Transverse colon (tissue), 4 donors: ENCODE measurements around the gene RNLS.
A peak's percentile ranks its signal among the peaks of the same experiment; 100 is the strongest.

ENCODE experiments used
- CTCF ChIP-seq, 5 experiments: fragments of 200-600 bp in 3 of 5; fragments of 450-650 bp in 2 of 5; sonication (generic) in 3 of 5; IDR thresholded peaks; 1 replicate in 2 of 5; 2 replicates in 3 of 5; pipeline ENCODE4 v1.5.1; 2016 to 2017; ENCODE audit warnings: antibody characterized with exemption in 5 of 5, inconsistent platforms in 3 of 5, mild to moderate bottlenecking in 2 of 5, moderate library complexity in 1 of 5
- EP300 ChIP-seq: sonication (generic); formaldehyde crosslinking; IDR thresholded peaks from one replicate; pipeline ENCODE4 v1.6.1; 2017; ENCODE audit warnings: antibody characterized with exemption, low read depth
- POLR2A ChIP-seq: fragments of 450-650 bp; IDR thresholded peaks from one replicate; pipeline ENCODE4 v1.6.1; 2016; ENCODE audit warnings: antibody characterized with exemption, mild to moderate bottlenecking, moderate library complexity
- POLR2AphosphoS5 ChIP-seq, 3 donors: sonication (generic); formaldehyde crosslinking; IDR thresholded peaks; one replicate each; pipeline ENCODE4 v1.6.1; 2016; ENCODE audit warnings: antibody characterized with exemption in 3 of 3

GRCh38 chr10:88582806-88583583 is at the start of gene RNLS:
- TF ChIP-seq POLR2AphosphoS5 (IDR thresholded peaks at IDR 0.05) = peak; percentile 11 to 67 (median 26)
- TF ChIP-seq CTCF (IDR thresholded peaks at IDR 0.05) = peak; percentile 82 to 93 (median 86)
- peak; percentile 72 for TF ChIP-seq POLR2A
- no peak for TF ChIP-seq EP300
